CD4-positive, alpha-beta T cell treated with Interleukin-10 for 1 hour (primary cell): ENCODE data around the gene CLHC1.
A peak's percentile ranks its signal among the peaks of the same experiment; 100 is the strongest.
"Not testable (repeated sequence)": the region's sequence is repeated elsewhere in the genome, so short reads cannot be mapped to it uniquely, and the experiment has no call there.

ENCODE experiments used
- DNase-seq: peaks from one replicate; pipeline ENCODE4 v3.0.0-alpha.2; 2020

The CLHC1 gene

GRCh38 chr2:55133467-55134315 lies 98.4 kb downstream of the CLHC1 start:
- peak; percentile 90 for DNase-seq

GRCh38 chr2:55130849-55131248 lies 101.2 kb downstream of the CLHC1 start:
- no peak for DNase-seq

GRCh38 chr2:55126643-55127042 lies 105.5 kb downstream of the CLHC1 start:
- DNase-seq = not testable (repeated sequence)
